ENCODE data around the gene UBE2E3.
"Not testable (repeated sequence)": the region's sequence is repeated elsewhere in the genome, so short reads cannot be mapped to it uniquely, and the experiment has no call there.

UBE2E3 gene

GRCh38 chr2:181074457-181074856 is 94.1 kb downstream of the UBE2E3 start:
- DNase-seq (ENCODE audit: low spot score) = no peak
- in situ Hi-C loops (cut with MboI; ENCODE audit: low pct_unique_long_range_greater_than_20kb, low sequenced_read_pairs, unreplicated experiment) = loop anchor here (10.0 to 25.0 kb wide), 2 partner anchors 640 to 1013 kb away; no protein-coding TSS in a partner anchor
- no peak for TF ChIP-seq CTCF (IDR thresholded peaks at IDR 0.05; ENCODE audit: extremely low read depth, insufficient read depth, missing control alignments)

GRCh38 chr2:181076658-181077057 is 96.3 kb downstream of the UBE2E3 start:
- no peak for DNase-seq (ENCODE audit: low spot score)
- TF ChIP-seq CTCF (IDR thresholded peaks at IDR 0.05; ENCODE audit: extremely low read depth, insufficient read depth, missing control alignments) = no peak
- in situ Hi-C loops (cut with MboI; ENCODE audit: low pct_unique_long_range_greater_than_20kb, low sequenced_read_pairs, unreplicated experiment) = loop anchor here (10.0 to 25.0 kb wide), 2 partner anchors 638 to 836 kb away; no protein-coding TSS in a partner anchor

GRCh38 chr2:181077128-181077709 is 96.8 kb downstream of the UBE2E3 start:
- DNase-seq (ENCODE audit: low spot score) = peak; percentile 40
- in situ Hi-C loops (cut with MboI; ENCODE audit: low pct_unique_long_range_greater_than_20kb, low sequenced_read_pairs, unreplicated experiment) = loop anchor here (10.0 to 25.0 kb wide), 2 partner anchors 638 to 835 kb away; no protein-coding TSS in a partner anchor
- peak; percentile 66 for TF ChIP-seq CTCF (IDR thresholded peaks at IDR 0.05; ENCODE audit: extremely low read depth, insufficient read depth, missing control alignments)

GRCh38 chr2:181083140-181083539 is 102.7 kb downstream of the UBE2E3 start:
- in situ Hi-C loops (cut with MboI; ENCODE audit: low pct_unique_long_range_greater_than_20kb, low sequenced_read_pairs, unreplicated experiment) = loop anchor here (25.0 kb wide), 1 partner anchor 829 kb away; no protein-coding TSS in a partner anchor
- TF ChIP-seq CTCF (IDR thresholded peaks at IDR 0.05; ENCODE audit: extremely low read depth, insufficient read depth, missing control alignments) = no peak
- no peak for DNase-seq (ENCODE audit: low spot score)

GRCh38 chr2:181085734-181086133 is 105.3 kb downstream of the UBE2E3 start:
- in situ Hi-C loops (cut with MboI; ENCODE audit: low pct_unique_long_range_greater_than_20kb, low sequenced_read_pairs, unreplicated experiment) = loop anchor here (25.0 kb wide), 1 partner anchor 827 kb away; no protein-coding TSS in a partner anchor
- no peak for DNase-seq (ENCODE audit: low spot score)
- TF ChIP-seq CTCF (IDR thresholded peaks at IDR 0.05; ENCODE audit: extremely low read depth, insufficient read depth, missing control alignments) = no peak

GRCh38 chr2:181091920-181092319 is 111.5 kb downstream of the UBE2E3 start:
- not testable (repeated sequence) for DNase-seq (ENCODE audit: low spot score)
- in situ Hi-C loops (cut with MboI; ENCODE audit: low pct_unique_long_range_greater_than_20kb, low sequenced_read_pairs, unreplicated experiment) = loop anchor here (25.0 kb wide), 1 partner anchor 820 kb away; no protein-coding TSS in a partner anchor

GRCh38 chr2:181095486-181095885 is 115.1 kb downstream of the UBE2E3 start:
- no peak for TF ChIP-seq CTCF (IDR thresholded peaks at IDR 0.05; ENCODE audit: extremely low read depth, insufficient read depth, missing control alignments)
- no peak for DNase-seq (ENCODE audit: low spot score)
- in situ Hi-C loops (cut with MboI; ENCODE audit: low pct_unique_long_range_greater_than_20kb, low sequenced_read_pairs, unreplicated experiment) = loop anchor here (25.0 kb wide), 1 partner anchor 817 kb away; no protein-coding TSS in a partner anchor

All from GM13977 (cell line).